Tibial nerve (tissue), 3 donors: ENCODE measurements around the gene SDK1.

Experiments
- CTCF ChIP-seq, 5 experiments: fragments of 200-600 bp in 3 of 5; fragments of 450-650 bp in 2 of 5; sonication (generic) in 3 of 5; IDR thresholded peaks; one replicate each; pipeline ENCODE4 v1.5.1; 2016 to 2019; ENCODE audit warnings: antibody characterized with exemption in 5 of 5, mild to moderate bottlenecking in 3 of 5, moderate library complexity in 2 of 5
- POLR2A ChIP-seq, 2 donors: fragments of 450-650 bp; IDR thresholded peaks; one replicate each; pipeline ENCODE4 v1.6.1; 2017; ENCODE audit warnings: antibody characterized with exemption in 2 of 2, mild to moderate bottlenecking in 2 of 2, moderate library complexity in 2 of 2

DNA sequence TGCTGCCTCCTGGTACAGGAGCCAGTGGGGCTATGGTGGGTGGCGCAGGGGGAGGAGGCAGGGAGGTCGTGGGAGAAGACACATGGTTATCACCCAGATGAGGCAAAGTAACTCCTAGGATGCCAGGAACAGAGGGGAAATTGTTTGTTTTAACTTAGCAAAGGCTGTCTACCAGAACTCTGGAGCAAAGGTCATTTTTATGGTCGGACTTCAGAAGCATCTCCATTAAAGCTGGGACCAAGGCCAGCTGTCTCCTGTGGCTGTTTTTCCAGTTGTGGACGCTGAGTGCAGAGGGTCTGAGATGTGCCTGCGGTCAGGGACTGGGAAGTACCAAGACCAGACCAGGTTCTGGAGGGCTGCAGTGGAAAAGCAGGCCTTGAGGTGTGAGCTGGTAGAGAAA is 855.1 kb downstream of the SDK1 start:
- no peak for TF ChIP-seq CTCF (IDR thresholded peaks at IDR 0.05)
- no peak for TF ChIP-seq POLR2A (IDR thresholded peaks at IDR 0.05)
